GM12878 (cell line): ENCODE results near the gene FAM161A.

Experiments used
- EGR1 ChIP-seq, 2 experiments: IDR thresholded peaks; 1 replicate in 1 of 2; 2 replicates in 1 of 2; pipeline ENCODE4 v1.6.1; 2011 to 2012; ENCODE audit warnings: low read depth in 2 of 2, low read length in 2 of 2, borderline replicate concordance in 1 of 2, mild to moderate bottlenecking in 1 of 2, moderate library complexity in 1 of 2
- EP300 ChIP-seq, 2 experiments: fragments of 150-350 bp in 1 of 2; IDR thresholded peaks; 2 replicates each; pipeline ENCODE4 v1.6.1; 2011 to 2012; ENCODE audit warnings: low read depth in 2 of 2, low read length in 2 of 2, borderline replicate concordance in 1 of 2, improper control_type of control experiment in 1 of 2, inconsistent platforms in 1 of 2; ENCODE audit not compliant: control insufficient read depth in 1 of 2
- GABPA ChIP-seq: IDR thresholded peaks from 2 replicates; pipeline ENCODE4 v1.6.1; 2014; ENCODE audit warnings: antibody characterized with exemption, low read depth, mild to moderate bottlenecking, inconsistent platforms
- MYC ChIP-seq: IDR thresholded peaks from 2 replicates; pipeline ENCODE4 v1.6.1; 2011; ENCODE audit warnings: mild to moderate bottlenecking, low read length, moderate library complexity, inconsistent platforms; ENCODE audit not compliant: insufficient read depth, insufficient replicate concordance, insufficient read length, severe bottlenecking
- POLR2A ChIP-seq: IDR thresholded peaks from 2 replicates; pipeline ENCODE4 v1.6.1; 2011; ENCODE audit warnings: low read depth, mild to moderate bottlenecking, low read length
- TF ChIP-seq, protein P1 (sequence below): fragments of 450-650 bp; IDR thresholded peaks from 2 replicates; pipeline ENCODE4 v1.6.1; 2016; ENCODE audit warnings: mild to moderate bottlenecking

DNA sequence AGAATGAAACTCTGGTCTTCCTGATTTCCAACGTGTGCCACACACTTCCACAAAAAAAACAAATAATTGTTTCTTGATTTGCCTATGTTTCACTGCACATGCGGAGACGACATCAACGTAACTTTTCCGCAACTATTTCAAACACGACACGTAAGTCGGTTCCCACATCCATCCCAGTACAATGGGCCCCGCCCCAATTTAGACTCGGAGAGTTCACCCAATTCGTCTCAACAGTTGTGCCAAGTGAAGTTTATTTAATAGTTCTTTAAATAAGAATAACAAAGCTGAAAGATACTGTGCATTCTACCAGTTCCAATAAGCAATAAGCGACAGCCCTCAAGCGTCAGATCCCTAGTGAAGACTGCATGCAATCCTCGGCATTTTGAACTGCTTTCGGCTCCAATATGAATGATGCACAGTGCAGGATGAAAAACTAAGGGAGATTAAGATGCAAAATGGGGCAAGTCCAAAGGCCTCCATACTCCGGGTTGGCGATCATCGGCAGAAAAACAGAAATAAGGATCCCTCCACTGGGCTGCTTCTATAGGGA is 33.9 kb upstream of the FAM161A start:
- TF ChIP-seq MYC: no peak
- TF ChIP-seq EP300 (IDR thresholded peaks at IDR 0.05; ENCODE audit: borderline replicate concordance in 1 of 2, control insufficient read depth in 1 of 2, low read depth in 2 of 2, low read length in 2 of 2): no peak
- no peak for TF ChIP-seq EGR1 (IDR thresholded peaks at IDR 0.05; ENCODE audit: borderline replicate concordance in 1 of 2, low read depth in 2 of 2, low read length in 2 of 2)
- TF ChIP-seq POLR2A: no peak
- no peak for TF ChIP-seq GABPA
- TF ChIP-seq, protein P1, sequence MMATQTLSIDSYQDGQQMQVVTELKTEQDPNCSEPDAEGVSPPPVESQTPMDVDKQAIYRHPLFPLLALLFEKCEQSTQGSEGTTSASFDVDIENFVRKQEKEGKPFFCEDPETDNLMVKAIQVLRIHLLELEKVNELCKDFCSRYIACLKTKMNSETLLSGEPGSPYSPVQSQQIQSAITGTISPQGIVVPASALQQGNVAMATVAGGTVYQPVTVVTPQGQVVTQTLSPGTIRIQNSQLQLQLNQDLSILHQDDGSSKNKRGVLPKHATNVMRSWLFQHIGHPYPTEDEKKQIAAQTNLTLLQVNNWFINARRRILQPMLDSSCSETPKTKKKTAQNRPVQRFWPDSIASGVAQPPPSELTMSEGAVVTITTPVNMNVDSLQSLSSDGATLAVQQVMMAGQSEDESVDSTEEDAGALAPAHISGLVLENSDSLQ: no peak
